G401 (cell line): ENCODE measurements around the gene P2RY6. TPM values are rescaled to one million over a fixed set of nuclear protein-coding genes. Genes with fewer than 3 reads are reported as not detected.
"Not testable (repeated sequence)": the region's sequence is repeated elsewhere in the genome, so short reads cannot be mapped to it uniquely, and the experiment has no call there.

Experiments
- DNase-seq: peaks from one replicate; pipeline ENCODE4 v3.0.0-alpha.2; 2015; ENCODE audit warnings: low spot score
- in situ Hi-C: cut with HindIII; loops from 2 replicates; pipeline ENCODE4 v1.10.0; 2016; ENCODE audit warnings: low sequenced_read_pairs, mixed read lengths
- total RNA-seq: library from RNA; depleted of rRNA; stranded (reverse); fragments of >200 nt; shearing (Covaris generic); gene quantifications from 2 replicates; pipeline ENCODE4 v1.2.3, GENCODE V29; 2014; rRNA removed

Gene P2RY6, protein sequence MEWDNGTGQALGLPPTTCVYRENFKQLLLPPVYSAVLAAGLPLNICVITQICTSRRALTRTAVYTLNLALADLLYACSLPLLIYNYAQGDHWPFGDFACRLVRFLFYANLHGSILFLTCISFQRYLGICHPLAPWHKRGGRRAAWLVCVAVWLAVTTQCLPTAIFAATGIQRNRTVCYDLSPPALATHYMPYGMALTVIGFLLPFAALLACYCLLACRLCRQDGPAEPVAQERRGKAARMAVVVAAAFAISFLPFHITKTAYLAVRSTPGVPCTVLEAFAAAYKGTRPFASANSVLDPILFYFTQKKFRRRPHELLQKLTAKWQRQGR
- total RNA-seq = not detected in 2 replicates

DNA sequence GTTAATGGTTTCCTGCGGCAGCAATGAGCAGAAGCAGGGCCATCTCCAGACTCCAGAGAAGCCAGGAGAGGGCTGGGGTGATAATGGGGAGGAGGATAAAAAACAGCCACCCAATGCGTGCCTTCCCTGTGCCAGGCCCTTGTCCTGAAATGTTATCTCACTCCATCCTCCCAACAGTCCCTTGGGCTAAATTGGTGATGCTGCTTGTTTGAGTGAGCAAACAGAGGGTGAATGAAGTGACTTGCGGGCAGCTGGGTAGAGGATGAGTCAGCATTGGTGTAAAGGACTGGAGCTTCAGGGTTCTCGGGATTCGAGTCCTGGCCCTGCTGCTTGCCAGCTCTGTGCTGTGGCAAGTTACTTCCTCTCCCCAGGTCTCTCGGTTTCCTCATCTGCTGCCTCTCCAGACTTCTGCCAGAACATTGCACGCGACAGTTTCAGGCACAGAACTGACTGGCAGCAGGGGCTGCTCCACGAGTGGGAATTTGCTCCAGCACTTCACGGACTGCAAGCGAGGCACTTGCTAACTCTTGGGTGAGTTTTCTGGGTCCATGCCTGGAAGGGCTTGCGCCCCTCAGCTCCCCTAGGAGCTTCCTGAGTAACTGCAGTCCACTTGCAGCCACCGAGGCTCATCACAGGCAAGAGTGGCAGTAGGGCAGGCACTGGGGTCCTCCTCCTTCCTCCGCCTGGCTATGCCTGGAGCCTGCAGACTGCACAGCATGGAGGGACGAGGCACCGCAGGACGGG lies at the start of gene P2RY6:
Gene P2RY6 (plus strand): TSS at position 403 of the 744 bp plus-strand sequence. CDS start 24,181 bp downstream, outside the sequence.
- in situ Hi-C loops = no loop called here
- no peak for DNase-seq

DNA sequence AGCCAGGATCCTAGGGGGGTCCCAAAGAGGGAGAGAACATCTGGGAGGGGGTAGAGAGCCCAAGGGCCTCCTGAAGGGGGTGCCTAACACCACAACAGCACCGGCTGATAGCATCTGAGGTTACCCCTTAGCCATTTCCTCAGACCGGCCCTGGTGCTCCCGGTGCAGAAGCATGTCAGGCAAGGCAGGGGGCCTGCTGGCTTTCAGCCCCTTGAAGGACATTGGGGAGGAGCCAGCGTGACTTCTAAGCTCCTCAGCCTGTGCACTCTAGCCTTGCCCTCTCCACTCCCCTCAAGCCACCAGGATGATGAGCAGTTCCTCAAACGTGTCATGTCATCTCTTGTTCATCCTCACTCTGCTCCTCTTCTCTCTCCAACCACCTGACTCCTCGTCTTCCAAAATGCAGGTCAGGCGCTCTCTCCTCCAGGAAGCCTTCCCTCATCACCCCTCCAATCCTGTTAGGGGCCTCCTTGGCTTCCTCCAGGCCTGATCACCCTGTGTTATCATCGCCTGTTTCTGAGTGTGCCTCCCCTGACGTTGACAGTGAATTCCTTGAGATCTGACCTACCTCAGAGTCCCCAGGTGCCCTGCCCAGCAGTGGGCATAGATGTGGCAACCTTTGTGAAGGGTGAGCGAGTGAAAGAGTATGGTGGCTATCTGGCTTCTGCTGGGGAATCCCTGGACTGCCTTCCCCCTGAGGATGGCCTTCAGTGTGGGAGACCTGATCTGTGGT lies 48.0 kb upstream of the P2RY6 start:
- DNase-seq = no peak
- in situ Hi-C loops = no loop called here

DNA sequence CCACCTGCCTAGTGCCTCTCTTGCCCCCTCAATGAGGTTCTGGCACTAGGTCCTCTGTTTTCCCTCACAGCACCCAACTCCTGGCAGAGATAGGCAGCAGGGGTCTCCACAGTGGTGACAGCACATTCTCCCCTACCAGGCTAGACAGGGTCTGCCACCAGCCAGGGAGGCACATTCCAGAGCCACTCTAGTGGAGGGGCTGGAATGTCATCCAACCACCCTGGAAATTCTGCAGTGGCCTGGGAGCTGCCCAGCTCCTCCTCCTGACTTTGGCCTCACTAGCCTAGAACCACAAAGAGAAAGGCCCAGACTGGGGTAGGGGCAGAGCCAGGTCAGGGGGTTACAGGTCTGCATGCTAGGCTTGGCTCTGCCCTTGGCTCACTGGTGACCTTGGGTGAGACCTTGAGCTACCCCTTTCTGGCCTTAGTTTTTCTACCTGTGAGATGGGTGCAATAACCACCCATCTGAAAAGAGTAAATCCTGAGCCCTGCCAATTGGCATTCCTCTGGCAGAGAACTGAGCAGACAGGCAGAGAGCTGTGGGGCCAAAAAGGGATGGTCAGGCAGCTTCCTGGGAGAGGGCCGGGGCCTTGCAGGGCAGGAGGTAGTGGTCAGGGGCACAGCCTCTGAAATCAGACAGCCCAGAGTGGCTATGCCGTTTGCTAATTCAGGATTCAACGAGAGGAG lies 47.0 kb upstream of the P2RY6 start:
- no peak for DNase-seq
- in situ Hi-C loops = no loop called here

DNA sequence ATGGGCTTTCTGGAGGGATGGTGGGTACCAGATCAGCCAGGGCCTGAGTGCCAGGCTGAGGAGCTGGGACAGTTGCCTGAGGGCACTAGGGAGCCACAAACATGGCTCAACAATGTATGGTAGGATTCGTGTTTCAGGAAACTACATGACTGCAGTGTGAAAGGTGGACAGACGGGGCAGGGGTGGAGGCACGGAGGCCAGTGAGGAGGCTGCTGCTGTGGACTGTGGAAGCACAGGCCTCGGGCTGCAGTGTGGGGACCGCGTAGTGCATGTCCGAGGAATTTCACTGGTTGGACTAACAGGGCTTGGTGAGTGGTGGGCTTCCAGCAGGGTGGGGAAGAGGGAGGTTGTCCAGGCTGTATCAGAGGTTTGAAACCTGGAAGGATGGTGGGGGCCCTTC lies 46.3 kb upstream of the P2RY6 start:
- DNase-seq = no peak
- in situ Hi-C loops = no loop called here

DNA sequence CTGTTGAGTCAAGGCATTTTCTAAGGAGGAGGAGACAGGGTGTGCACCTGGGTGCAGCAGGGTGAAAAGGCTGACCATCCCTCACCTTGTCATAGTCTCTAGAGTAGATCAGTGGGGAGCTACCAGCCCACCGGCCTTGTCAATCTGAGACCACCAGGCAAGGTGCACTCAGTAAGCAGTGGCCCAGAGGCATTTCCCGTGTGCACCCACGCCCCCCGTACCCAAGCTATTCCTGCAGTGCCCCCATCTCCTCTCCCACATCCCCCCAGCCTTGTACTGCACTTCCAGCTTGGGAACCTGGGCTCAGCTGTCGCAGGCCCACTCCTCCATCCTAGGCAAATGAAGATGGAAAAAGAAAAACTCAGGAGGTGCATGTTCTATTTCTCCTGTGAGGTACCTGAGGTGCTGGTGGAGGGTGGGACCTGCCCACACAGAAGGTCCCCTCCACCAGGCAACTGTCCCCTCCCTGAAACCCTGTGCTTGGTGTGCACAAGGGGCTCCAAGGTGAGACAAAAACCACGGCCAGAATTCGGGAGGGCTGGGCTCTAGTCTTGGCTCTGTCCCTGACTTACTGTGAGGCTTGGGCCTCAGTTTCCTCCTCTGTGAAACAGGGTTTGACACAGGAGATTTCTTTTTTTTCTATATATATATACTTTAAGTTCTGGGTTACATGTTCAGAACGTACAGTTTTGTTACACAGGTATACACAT lies 45.7 kb upstream of the P2RY6 start:
- DNase-seq = no peak
- in situ Hi-C loops = no loop called here

DNA sequence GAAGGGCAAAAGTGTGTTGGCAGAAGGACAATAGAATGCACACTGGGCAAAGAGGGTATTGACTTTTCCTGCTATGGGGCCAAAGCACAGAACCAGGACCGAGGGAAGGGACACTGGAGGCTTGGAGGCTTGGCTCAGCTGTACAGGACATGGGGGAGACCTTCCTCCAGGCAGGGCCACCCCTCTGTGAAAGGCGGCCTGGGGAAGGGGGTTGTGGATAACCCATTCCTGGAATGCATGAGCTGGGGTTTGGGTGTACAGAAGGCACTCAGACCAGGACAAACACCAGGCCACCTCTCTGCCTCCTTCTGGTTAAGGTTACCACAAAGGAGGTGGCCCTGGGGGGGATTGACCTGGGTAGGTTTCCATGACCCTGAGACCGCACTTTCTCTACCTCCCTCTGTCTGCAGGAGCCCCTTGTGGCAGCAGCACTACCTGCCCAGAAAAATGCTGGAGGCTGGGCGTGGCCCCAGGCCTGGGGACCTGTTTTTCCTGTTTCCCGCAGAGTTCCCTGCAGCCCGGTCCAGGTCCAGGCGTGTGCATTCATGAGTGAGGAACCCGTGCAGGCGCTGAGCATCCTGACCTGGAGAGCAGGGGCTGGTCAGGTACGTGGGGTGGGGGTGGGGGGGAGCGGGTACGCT lies 44.4 kb upstream of the P2RY6 start:
- in situ Hi-C loops = no loop called here
- no peak for DNase-seq

DNA sequence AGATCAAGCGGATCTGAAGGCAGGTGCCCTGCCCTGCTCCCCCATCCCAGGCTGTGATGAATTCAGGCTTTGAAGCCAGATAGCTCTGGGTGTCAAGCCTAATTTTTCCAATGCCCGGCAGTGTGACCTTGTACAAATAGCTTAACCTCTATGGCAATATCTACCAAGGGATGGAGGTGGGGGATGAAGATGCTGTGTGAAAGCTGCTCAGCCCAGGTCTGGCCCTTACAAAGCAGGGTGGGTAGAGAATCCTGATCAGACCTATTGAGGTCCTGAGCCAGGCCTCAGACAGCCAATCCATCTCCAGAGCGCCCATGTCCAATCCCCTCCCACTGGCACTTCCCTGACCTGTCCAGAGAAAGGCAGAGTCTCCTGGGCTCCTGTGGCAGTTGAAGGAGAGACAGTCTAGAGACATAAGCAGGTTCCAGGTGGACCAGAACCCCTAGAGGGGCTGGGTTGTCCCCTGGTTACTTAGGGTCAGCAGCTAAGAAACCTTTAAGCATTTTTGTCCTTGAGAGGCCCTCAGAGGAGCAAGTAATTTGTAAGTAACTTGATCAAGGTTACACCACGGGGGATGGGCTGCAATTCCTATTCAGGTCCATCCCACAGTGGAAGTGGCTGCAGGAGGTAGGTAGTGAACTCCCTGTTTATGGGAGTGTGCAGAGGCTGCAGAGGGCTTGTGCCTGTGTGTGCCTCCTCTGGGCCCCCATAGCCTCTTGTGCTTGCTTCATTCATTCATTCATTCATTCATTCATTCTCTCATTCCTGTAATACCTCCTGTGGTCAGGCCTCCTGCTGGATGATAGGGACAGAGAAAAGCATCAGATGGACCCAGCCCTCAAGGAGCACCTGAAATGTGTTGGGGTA lies 43.6 kb upstream of the P2RY6 start:
- no peak for DNase-seq
- in situ Hi-C loops = no loop called here

DNA sequence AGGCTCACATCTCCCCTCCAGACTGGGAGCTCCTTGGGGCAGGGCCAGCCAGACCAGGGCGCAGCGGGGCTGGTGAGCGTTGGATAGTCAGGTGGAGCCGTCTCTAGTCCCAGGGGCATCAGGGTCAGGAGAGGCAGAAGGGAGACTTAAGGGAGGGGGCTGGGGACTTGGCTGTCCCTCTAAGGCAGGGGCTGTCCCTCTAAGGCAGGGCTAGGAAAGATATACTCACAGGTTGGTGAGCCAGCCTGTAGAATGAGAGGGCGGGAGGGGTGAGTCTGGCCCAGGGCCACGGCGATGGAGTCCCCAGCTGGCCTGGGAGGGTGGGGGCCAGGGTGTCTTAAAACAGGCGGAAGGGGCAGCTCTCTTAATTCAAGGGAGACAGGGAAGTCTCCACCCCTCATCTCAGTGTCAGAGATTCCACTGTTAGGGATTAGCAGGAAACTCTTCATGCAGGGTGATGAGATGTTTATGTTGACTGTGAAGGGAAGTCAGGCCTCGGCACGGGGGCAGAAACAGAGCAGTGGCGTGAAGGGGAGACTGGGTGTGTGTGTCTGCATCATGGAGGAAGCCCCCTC lies 42.7 kb upstream of the P2RY6 start:
- no peak for DNase-seq
- in situ Hi-C loops = no loop called here

DNA sequence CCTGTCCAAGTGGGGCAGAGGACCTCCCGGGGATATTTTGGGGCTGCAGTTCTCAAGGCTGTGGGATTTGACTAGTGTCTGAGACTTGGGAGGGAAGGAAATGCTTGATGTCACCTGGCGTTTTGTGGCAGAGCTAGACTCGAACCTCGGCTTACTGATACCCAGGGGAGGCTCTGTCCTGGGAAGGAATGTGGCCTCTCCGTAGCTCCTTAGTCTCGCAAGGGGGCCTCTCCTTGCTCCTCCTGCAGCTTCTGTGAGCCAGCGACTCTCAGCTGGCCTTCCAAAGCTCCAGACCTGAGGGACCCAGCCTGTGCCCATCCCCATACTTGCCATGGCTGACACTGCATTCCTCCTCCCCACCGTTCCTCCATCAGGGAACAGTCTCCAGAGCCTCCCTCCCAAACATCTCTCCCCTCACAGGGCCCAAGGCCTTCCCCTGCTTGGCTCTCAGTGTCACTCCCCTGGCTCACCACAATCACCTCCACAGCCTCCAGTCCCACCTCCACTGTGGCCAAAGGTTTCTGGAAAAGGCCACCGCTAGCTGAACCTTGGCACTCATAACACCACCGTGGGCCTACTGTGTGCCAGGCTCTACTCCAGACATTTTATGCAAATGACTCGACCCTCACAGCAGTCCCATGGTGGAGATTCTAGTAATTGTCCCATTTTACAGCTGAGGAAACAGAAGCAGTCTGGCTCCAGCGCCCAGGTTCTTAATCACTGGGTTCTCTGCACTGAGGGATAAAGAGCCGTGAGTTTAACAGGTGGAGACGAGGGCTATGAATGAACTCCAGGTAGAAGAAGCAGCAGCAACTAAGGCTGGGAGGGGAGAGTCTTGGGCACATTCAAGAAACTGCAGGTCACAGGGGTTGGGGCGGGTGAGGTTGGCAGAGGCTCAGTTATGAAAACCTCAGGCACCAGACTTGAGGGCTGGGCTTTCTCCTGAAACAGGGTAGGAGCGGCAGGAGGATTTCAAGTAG lies 42.0 kb upstream of the P2RY6 start:
- in situ Hi-C loops = no loop called here
- no peak for DNase-seq

DNA sequence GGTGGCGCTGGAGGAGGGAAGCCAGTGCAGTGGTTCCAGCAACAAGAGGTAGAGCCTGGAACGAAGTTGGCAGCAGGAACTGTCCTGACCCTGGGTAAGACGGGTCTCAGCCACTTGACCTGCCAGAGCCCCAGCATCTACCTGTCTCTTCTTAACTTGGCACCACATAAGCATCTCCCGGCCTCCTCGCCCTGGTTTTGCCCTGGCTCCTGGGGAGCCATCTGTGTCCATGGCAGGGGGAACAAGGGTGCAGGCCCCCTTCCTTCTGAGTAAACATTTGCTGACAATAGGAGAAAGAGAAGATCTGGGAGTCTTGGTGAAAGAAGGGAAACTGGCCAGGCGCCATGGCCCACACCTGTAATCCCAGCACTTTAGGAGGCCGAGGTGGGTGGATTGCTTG lies 41.2 kb upstream of the P2RY6 start:
- in situ Hi-C loops = no loop called here
- DNase-seq = no peak

DNA sequence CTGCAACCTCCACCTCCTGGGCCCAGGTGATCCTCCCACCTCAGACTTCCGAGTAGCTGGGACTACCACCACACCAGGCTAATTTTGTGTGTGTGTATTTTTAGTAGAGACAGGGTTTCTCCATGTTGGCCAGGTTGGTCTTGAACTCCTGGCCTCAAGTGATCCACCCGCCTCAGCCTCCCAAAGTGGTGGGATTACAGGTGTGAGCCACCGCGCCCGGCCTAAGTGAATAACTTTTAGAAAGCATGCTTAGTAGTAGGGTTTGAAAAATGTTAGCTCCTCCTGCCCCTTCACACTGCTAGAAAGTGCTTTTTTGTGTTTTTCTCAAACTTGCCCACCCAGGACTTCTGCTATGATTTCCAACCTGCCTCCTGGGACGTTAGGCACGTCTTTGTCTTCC lies 39.7 kb upstream of the P2RY6 start:
- in situ Hi-C loops, DNase-seq: not testable (repeated sequence)

DNA sequence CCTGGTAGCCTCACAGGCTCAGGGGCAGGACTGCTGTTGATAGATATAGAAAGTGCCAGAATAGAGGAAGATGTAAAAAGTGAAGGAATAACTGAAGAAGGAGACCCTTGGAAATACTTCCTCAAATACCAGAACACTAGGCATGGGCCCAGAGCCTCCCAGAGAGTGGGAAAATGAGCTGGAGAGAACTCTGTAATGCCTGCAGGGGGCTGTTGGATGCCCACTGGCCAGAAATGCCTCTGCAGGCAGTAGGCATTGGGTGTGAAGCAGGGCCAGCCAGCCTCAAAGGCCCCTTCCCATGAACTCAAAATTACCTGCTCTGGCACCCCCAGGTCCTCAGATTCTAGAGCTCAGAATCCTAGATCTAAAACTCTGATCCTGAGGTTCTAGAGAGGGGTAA lies 38.9 kb upstream of the P2RY6 start:
- in situ Hi-C loops = no loop called here
- DNase-seq = no peak

DNA sequence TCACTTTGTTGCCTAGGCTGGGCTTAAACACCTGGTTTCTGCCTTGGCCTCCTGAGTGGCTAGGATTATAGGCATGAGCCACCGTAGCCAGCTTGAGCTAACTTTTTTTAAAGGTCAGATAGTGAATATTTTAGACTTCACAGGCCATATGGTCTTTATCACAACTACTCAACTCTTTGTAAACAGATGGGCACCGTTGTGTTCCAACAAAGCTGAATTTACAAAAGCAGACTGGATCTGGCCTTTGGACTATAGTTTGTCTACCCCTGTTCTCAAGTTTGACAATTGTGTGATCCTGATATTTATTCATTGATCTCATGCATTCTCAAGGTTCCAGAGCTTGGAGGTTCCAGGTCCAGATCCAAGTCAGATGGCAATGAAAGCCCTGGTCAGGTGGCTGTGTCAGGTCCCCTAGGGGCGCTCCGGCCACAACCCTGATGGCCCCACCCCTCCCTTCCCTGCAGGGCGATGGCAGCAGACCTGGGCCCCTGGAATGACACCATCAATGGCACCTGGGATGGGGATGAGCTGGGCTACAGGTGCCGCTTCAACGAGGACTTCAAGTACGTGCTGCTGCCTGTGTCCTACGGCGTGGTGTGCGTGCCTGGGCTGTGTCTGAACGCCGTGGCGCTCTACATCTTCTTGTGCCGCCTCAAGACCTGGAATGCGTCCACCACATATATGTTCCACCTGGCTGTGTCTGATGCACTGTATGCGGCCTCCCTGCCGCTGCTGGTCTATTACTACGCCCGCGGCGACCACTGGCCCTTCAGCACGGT lies 38.3 kb upstream of the P2RY6 start:
- DNase-seq = no peak
- in situ Hi-C loops = no loop called here

DNA sequence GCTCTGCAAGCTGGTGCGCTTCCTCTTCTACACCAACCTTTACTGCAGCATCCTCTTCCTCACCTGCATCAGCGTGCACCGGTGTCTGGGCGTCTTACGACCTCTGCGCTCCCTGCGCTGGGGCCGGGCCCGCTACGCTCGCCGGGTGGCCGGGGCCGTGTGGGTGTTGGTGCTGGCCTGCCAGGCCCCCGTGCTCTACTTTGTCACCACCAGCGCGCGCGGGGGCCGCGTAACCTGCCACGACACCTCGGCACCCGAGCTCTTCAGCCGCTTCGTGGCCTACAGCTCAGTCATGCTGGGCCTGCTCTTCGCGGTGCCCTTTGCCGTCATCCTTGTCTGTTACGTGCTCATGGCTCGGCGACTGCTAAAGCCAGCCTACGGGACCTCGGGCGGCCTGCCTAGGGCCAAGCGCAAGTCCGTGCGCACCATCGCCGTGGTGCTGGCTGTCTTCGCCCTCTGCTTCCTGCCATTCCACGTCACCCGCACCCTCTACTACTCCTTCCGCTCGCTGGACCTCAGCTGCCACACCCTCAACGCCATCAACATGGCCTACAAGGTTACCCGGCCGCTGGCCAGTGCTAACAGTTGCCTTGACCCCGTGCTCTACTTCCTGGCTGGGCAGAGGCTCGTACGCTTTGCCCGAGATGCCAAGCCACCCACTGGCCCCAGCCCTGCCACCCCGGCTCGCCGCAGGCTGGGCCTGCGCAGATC lies 37.5 kb upstream of the P2RY6 start:
- in situ Hi-C loops = no loop called here

DNA sequence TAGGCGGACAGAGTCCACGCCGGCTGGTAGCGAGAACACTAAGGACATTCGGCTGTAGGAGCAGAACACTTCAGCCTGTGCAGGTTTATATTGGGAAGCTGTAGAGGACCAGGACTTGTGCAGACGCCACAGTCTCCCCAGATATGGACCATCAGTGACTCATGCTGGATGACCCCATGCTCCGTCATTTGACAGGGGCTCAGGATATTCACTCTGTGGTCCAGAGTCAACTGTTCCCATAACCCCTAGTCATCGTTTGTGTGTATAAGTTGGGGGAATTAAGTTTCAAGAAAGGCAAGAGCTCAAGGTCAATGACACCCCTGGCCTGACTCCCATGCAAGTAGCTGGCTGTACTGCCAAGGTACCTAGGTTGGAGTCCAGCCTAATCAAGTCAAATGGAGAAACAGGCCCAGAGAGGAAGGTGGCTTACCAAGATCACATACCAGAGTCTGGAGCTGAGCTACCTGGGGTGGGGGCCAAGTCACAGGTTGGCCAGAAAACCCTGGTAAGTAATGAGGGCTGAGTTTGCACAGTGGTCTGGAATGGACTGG lies 36.8 kb upstream of the P2RY6 start:
- DNase-seq = no peak
- in situ Hi-C loops = no loop called here

More for the DNA sequence above, 37.5 kb upstream of the P2RY6 start:
- DNase-seq = no peak
